ENCODE measurements around the gene RSPH1.

GRCh38 chr21:42465008-42465802 lies 30.8 kb downstream of the RSPH1 start:
- TF ChIP-seq CTCF (IDR thresholded peaks at IDR 0.05) (no peak), POLR2AphosphoS5 (IDR thresholded peaks at IDR 0.05) (peak in 2 of 3 donors; percentile 31 to 32), POLR2A (IDR thresholded peaks at IDR 0.05) (no peak)

Measured in transverse colon (tissue), 4 donors.